Midbrain (tissue), 1 donor: ENCODE measurements around the gene MAB21L2.
"Not testable (repeated sequence)": the region's sequence is repeated elsewhere in the genome, so short reads cannot be mapped to it uniquely, and the experiment has no call there.

Source experiments
- DNase-seq: peaks from one replicate; lab custom pipeline; 2025; lab: John Stamatoyannopoulos, UW

Gene MAB21L2

GRCh38 chr4:150582146-150582872 is at the start of gene MAB21L2:
Gene MAB21L2 (plus strand): TSS chr4:150582151. CDS start chr4:150583030, 879 bp downstream.
- DNase-seq, result no peak

GRCh38 chr4:150533673-150534072 is 48.3 kb upstream of the MAB21L2 start:
- no peak for DNase-seq

GRCh38 chr4:150534818-150535217 is 47.1 kb upstream of the MAB21L2 start:
- DNase-seq, result no peak

- not testable (repeated sequence) for DNase-seq
Measured at GRCh38 chr4:150537911-150538310, 44.0 kb upstream of the MAB21L2 start.

GRCh38 chr4:150540536-150540935 is 41.4 kb upstream of the MAB21L2 start:
- DNase-seq, result no peak

- DNase-seq, result no peak
Measured at GRCh38 chr4:150540959-150541360, 41.0 kb upstream of the MAB21L2 start.

- no peak for DNase-seq
Measured at GRCh38 chr4:150541681-150542080, 40.3 kb upstream of the MAB21L2 start.

- DNase-seq, result no peak
Measured at GRCh38 chr4:150543042-150543441, 38.9 kb upstream of the MAB21L2 start.

GRCh38 chr4:150546286-150546685 is 35.7 kb upstream of the MAB21L2 start:
- DNase-seq, result no peak

- no peak for DNase-seq
Measured at GRCh38 chr4:150547154-150547838, 34.7 kb upstream of the MAB21L2 start.

GRCh38 chr4:150557811-150558210 is 24.1 kb upstream of the MAB21L2 start:
- DNase-seq, result not testable (repeated sequence)

GRCh38 chr4:150561143-150561737 is 20.7 kb upstream of the MAB21L2 start:
- no peak for DNase-seq

- DNase-seq, result no peak
Measured at GRCh38 chr4:150562250-150562649, 19.7 kb upstream of the MAB21L2 start.

- no peak for DNase-seq
Measured at GRCh38 chr4:150562751-150563150, 19.2 kb upstream of the MAB21L2 start.

- DNase-seq, result not testable (repeated sequence)
Measured at GRCh38 chr4:150564967-150565366, 17.0 kb upstream of the MAB21L2 start.

GRCh38 chr4:150567070-150567469 is 14.9 kb upstream of the MAB21L2 start:
- no peak for DNase-seq

- no peak for DNase-seq
Measured at GRCh38 chr4:150569384-150569987, 12.5 kb upstream of the MAB21L2 start.

GRCh38 chr4:150569998-150570535 is 11.9 kb upstream of the MAB21L2 start:
- no peak for DNase-seq

GRCh38 chr4:150570862-150571261 is 11.1 kb upstream of the MAB21L2 start:
- DNase-seq, result no peak

- DNase-seq, result no peak
Measured at GRCh38 chr4:150572704-150573504, 9.0 kb upstream of the MAB21L2 start.

GRCh38 chr4:150573534-150573933 is 8.4 kb upstream of the MAB21L2 start:
- DNase-seq, result no peak

GRCh38 chr4:150574678-150575077 is 7.3 kb upstream of the MAB21L2 start:
- DNase-seq, result no peak
